ENCODE data around the gene HIVEP3.
"Not testable (repeated sequence)": the region's sequence is repeated elsewhere in the genome, so short reads cannot be mapped to it uniquely, and the experiment has no call there.

DNA sequence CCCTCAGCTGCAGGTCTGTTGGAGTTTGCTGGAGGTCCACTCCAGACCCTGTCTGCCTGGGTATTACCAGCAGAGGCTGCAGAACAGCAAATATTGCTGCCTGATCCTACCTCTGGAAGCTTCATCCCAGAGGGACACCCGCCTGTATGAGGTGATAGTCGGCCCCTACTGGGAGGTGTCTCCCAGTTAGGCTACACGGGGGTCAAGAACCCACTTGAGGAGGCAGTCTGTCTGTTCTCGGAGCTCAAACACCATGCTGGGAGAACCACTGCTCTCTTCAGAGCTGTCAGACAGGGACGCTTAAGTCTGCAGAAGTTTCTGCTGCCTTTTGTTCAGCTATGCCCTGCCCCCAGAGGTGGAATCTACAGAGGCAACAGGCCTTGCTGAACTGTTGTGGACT lies 364.0 kb downstream of the HIVEP3 start:
- TF ChIP-seq, protein P1, sequence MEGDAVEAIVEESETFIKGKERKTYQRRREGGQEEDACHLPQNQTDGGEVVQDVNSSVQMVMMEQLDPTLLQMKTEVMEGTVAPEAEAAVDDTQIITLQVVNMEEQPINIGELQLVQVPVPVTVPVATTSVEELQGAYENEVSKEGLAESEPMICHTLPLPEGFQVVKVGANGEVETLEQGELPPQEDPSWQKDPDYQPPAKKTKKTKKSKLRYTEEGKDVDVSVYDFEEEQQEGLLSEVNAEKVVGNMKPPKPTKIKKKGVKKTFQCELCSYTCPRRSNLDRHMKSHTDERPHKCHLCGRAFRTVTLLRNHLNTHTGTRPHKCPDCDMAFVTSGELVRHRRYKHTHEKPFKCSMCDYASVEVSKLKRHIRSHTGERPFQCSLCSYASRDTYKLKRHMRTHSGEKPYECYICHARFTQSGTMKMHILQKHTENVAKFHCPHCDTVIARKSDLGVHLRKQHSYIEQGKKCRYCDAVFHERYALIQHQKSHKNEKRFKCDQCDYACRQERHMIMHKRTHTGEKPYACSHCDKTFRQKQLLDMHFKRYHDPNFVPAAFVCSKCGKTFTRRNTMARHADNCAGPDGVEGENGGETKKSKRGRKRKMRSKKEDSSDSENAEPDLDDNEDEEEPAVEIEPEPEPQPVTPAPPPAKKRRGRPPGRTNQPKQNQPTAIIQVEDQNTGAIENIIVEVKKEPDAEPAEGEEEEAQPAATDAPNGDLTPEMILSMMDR (IDR thresholded peaks at IDR 0.05) = not testable (repeated sequence)
- not testable (repeated sequence) for TF ChIP-seq POLR2A (IDR thresholded peaks at IDR 0.05)

All from lower leg skin (tissue), 3 donors.